OCI-LY3 (cell line): ENCODE results near the gene NCR3LG1.

ENCODE experiments used
- EZH2phosphoT487 ChIP-seq: fragments of 200-600 bp; shearing (Covaris generic); IDR thresholded peaks from 2 replicates; pipeline ENCODE4 v1.6.1; 2018; ENCODE audit warnings: antibody characterized with exemption, mixed run types, low read depth
- TF ChIP-seq, protein P1 (sequence below): fragments of 200-600, 300-600 bp; sonication (generic); IDR thresholded peaks from 2 replicates; pipeline ENCODE4 v1.5.1; 2014; ENCODE audit warnings: antibody characterized with exemption, low read length, low read depth

DNA sequence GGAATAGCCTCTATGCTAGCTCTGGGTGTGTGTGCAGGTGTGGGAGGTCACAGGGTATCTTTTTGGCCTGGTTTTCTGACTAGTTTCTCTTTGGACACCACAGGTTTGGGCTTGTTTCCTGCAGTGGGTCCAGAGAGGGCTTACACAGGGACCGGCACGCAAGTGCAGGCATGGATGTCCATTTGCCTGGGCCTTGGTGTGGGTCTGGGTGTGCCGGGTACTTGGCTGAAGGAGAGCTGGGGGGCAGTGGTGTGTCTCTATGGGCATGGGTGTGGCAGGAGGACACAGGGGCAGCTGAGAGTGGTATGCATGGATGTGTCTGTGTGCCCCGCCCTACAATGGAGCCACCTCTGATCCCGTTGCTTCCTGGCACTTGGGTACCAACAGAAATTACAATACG, 44.4 kb downstream of the NCR3LG1 start:
- TF ChIP-seq, protein P1, sequence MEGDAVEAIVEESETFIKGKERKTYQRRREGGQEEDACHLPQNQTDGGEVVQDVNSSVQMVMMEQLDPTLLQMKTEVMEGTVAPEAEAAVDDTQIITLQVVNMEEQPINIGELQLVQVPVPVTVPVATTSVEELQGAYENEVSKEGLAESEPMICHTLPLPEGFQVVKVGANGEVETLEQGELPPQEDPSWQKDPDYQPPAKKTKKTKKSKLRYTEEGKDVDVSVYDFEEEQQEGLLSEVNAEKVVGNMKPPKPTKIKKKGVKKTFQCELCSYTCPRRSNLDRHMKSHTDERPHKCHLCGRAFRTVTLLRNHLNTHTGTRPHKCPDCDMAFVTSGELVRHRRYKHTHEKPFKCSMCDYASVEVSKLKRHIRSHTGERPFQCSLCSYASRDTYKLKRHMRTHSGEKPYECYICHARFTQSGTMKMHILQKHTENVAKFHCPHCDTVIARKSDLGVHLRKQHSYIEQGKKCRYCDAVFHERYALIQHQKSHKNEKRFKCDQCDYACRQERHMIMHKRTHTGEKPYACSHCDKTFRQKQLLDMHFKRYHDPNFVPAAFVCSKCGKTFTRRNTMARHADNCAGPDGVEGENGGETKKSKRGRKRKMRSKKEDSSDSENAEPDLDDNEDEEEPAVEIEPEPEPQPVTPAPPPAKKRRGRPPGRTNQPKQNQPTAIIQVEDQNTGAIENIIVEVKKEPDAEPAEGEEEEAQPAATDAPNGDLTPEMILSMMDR: no peak
- TF ChIP-seq EZH2phosphoT487: no peak
